Measurements from ENCODE around the gene CD84.

CD84 gene

DNA sequence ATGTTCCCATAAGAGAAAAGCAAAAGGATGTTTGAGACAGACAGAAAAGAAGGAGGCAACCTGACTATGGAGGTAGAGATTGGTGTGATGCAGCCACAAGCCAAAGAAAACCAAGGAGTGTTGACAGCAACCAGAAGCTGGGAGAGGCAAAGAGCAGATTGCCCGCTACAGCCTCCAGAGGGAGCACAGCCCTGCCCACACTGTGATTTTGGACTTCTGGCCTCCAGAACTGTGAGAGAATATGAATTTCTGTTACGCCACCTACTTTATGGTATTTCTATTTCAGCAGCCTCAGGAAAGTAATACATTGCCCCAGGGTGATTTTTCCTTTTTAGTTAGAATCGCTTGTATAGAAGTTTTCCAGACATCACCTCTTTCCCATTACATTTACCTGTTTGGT lies 84.7 kb downstream of the CD84 start:
- Histone ChIP-seq H2BK5ac (ENCODE audit: low read depth, low read length, poor library complexity, severe bottlenecking) (no peak overlapping the region), H3K4ac (ENCODE audit: low read depth in 1 of 2, low read length in 2 of 2) (no peak overlapping the region), H3K27me3 (ENCODE audit: control insufficient read depth in 1 of 2, insufficient read depth in 1 of 2, low read length in 2 of 2) (no peaks in the 10 kb centered on the region), H3K18ac (ENCODE audit: low read depth in 1 of 2, low read length in 2 of 2) (no peak overlapping the region), H3K4me1 (ENCODE audit: control insufficient read depth, insufficient read depth, low read depth, low read length) (peaks cover 4% of the 10 kb centered on the region), H2AK5ac (ENCODE audit: low read length, severe bottlenecking) (no peak overlapping the region), H2BK15ac (ENCODE audit: low read depth, poor library complexity, severe bottlenecking) (no peak overlapping the region), H2BK12ac (ENCODE audit: low read length in 2 of 2) (no peak overlapping the region), H3K9ac (ENCODE audit: low read length) (no peak overlapping the region), H3K27ac (ENCODE audit: low read length, poor library complexity, severe bottlenecking) (no peak overlapping the region), H3K79me1 (replicated peaks; ENCODE audit: low read length, poor library complexity, severe bottlenecking) (no peaks in the 10 kb centered on the region), H3K4me2 (ENCODE audit: low read length, poor library complexity, severe bottlenecking) (no peak overlapping the region), H3K9me3 (ENCODE audit: control insufficient read depth, low read length) (no peaks in the 10 kb centered on the region), H2BK120ac (ENCODE audit: low read depth, low read length) (no peak overlapping the region), H4K91ac (ENCODE audit: low read length) (no peak overlapping the region), H3K4me3 (ENCODE audit: insufficient read depth in 1 of 2, low read depth in 1 of 2, low read length in 2 of 2) (no peak overlapping the region), H3K23ac (ENCODE audit: low read length in 2 of 2) (no peak overlapping the region), H3K14ac (ENCODE audit: low read length in 2 of 2) (no peak overlapping the region), H3K36me3 (ENCODE audit: control insufficient read depth in 1 of 2, insufficient read depth in 2 of 2, low read depth in 1 of 2, low read length in 2 of 2) (no peaks in the 10 kb centered on the region), H4K8ac (ENCODE audit: low read length) (no peak overlapping the region), H2AFZ (ENCODE audit: low read depth, low read length) (no peak overlapping the region)
- no peak for DNase-seq
- WGBS, result 76% methylated on average over 3 of the region's 3 CpGs

DNA sequence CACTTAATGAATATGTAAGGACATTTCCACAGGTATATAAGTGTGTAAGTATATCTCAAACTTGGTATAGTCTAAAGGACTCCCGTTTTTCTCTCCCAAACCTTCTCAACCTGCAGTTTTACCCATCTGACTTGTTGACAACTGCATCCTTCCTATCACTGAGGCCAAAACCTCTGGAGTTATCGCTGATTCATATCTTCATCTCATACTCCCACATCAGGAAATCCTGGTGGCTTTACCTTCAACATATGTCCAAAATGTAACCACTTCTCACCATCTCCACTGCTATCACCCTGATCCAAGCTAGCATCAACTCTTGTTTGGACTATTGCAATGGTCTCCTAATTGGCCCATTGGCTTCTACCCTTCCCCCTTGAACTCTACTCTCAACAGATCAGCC lies 86.7 kb downstream of the CD84 start:
- Histone ChIP-seq H3K4me2 (ENCODE audit: low read length, poor library complexity, severe bottlenecking) (no peak overlapping the region), H2BK12ac (ENCODE audit: low read length in 2 of 2) (no peak overlapping the region), H2AFZ (ENCODE audit: low read depth, low read length) (no peak overlapping the region), H3K14ac (ENCODE audit: low read length in 2 of 2) (no peak overlapping the region), H3K27ac (ENCODE audit: low read length, poor library complexity, severe bottlenecking) (no peak overlapping the region), H3K27me3 (ENCODE audit: control insufficient read depth in 1 of 2, insufficient read depth in 1 of 2, low read length in 2 of 2) (no peaks in the 10 kb centered on the region), H4K8ac (ENCODE audit: low read length) (no peak overlapping the region), H3K36me3 (ENCODE audit: control insufficient read depth in 1 of 2, insufficient read depth in 2 of 2, low read depth in 1 of 2, low read length in 2 of 2) (no peaks in the 10 kb centered on the region), H2AK5ac (ENCODE audit: low read length, severe bottlenecking) (no peak overlapping the region), H2BK5ac (ENCODE audit: low read depth, low read length, poor library complexity, severe bottlenecking) (no peak overlapping the region), H2BK15ac (ENCODE audit: low read depth, poor library complexity, severe bottlenecking) (no peak overlapping the region), H3K9ac (ENCODE audit: low read length) (no peak overlapping the region), H3K18ac (ENCODE audit: low read depth in 1 of 2, low read length in 2 of 2) (no peak overlapping the region), H3K4me1 (ENCODE audit: control insufficient read depth, insufficient read depth, low read depth, low read length) (peaks cover 5% of the 10 kb centered on the region), H3K4me3 (ENCODE audit: insufficient read depth in 1 of 2, low read depth in 1 of 2, low read length in 2 of 2) (no peak overlapping the region), H3K79me1 (replicated peaks; ENCODE audit: low read length, poor library complexity, severe bottlenecking) (no peaks in the 10 kb centered on the region), H3K23ac (ENCODE audit: low read length in 2 of 2) (no peak overlapping the region), H3K4ac (ENCODE audit: low read depth in 1 of 2, low read length in 2 of 2) (no peak overlapping the region), H3K9me3 (ENCODE audit: control insufficient read depth, low read length) (no peaks in the 10 kb centered on the region), H2BK120ac (ENCODE audit: low read depth, low read length) (no peak overlapping the region), H4K91ac (ENCODE audit: low read length) (no peak overlapping the region)
- WGBS, result 70% methylated on average over 2 of the region's 2 CpGs
- no peak for DNase-seq

DNA sequence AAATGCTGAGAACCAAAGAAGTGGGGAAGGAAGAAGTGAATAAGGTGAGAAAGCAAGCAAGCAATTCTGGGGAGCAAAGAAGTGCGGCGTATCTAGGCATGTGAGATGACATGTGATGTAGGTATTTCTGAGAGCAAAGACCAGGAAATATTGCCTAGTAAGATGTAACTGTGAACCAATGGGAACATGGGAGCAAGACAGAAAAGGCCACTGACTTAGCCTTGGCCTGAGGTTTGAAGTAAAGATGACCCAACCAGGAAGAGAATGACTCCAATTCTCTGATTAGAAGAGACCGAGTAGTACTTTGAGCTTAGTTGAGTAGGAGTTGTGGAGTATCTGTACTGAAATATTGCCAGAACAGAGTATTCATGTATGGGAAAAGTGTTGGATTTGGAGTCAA lies 87.3 kb downstream of the CD84 start:
- Histone ChIP-seq H3K23ac (ENCODE audit: low read length in 2 of 2) (no peak overlapping the region), H2AFZ (ENCODE audit: low read depth, low read length) (no peak overlapping the region), H4K8ac (ENCODE audit: low read length) (no peak overlapping the region), H3K18ac (ENCODE audit: low read depth in 1 of 2, low read length in 2 of 2) (no peak overlapping the region), H2AK5ac (ENCODE audit: low read length, severe bottlenecking) (no peak overlapping the region), H3K27me3 (ENCODE audit: control insufficient read depth in 1 of 2, insufficient read depth in 1 of 2, low read length in 2 of 2) (no peaks in the 10 kb centered on the region), H3K4me1 (ENCODE audit: control insufficient read depth, insufficient read depth, low read depth, low read length) (peaks cover 5% of the 10 kb centered on the region), H3K4me3 (ENCODE audit: insufficient read depth in 1 of 2, low read depth in 1 of 2, low read length in 2 of 2) (no peak overlapping the region), H3K4me2 (ENCODE audit: low read length, poor library complexity, severe bottlenecking) (no peak overlapping the region), H3K9ac (ENCODE audit: low read length) (no peak overlapping the region), H3K4ac (ENCODE audit: low read depth in 1 of 2, low read length in 2 of 2) (no peak overlapping the region), H3K9me3 (ENCODE audit: control insufficient read depth, low read length) (no peaks in the 10 kb centered on the region), H2BK12ac (ENCODE audit: low read length in 2 of 2) (no peak overlapping the region), H4K91ac (ENCODE audit: low read length) (no peak overlapping the region), H3K79me1 (replicated peaks; ENCODE audit: low read length, poor library complexity, severe bottlenecking) (no peaks in the 10 kb centered on the region), H2BK15ac (ENCODE audit: low read depth, poor library complexity, severe bottlenecking) (no peak overlapping the region), H2BK120ac (ENCODE audit: low read depth, low read length) (no peak overlapping the region), H2BK5ac (ENCODE audit: low read depth, low read length, poor library complexity, severe bottlenecking) (no peak overlapping the region), H3K14ac (ENCODE audit: low read length in 2 of 2) (no peak overlapping the region), H3K27ac (ENCODE audit: low read length, poor library complexity, severe bottlenecking) (no peak overlapping the region), H3K36me3 (ENCODE audit: control insufficient read depth in 1 of 2, insufficient read depth in 2 of 2, low read depth in 1 of 2, low read length in 2 of 2) (no peaks in the 10 kb centered on the region)
- no peak for DNase-seq
- WGBS, result 96% methylated on average over 3 of the region's 3 CpGs
